PC-3 (cell line): Measurements from ENCODE around the gene YAP1. TPM values are rescaled to one million over a fixed set of nuclear protein-coding genes. Genes with fewer than 3 reads are reported as not detected.

Source experiments
- ATAC-seq: fragments of 200-7000 bp; cut with Tn5 transposase; 2 replicates; pipeline ENCODE4 v1.9.1; 2020; ENCODE audit warnings: mild to moderate bottlenecking, moderate library complexity
- BruUV-seq: library from RNA; stranded (reverse); fragments of 400-500 nt; replicated peaks from 2 replicates; lab custom pipeline; 2021; lab: Mats Ljungman, UMichigan
- CTCF ChIA-PET: fragments of 300-600 bp; sonication (Branson Sonifier 250); formaldehyde crosslinking; loops from one replicate; lab custom pipeline; 2022; ENCODE audit warnings: antibody characterized with exemption; lab: Charles Lee
- POLR2A ChIA-PET: fragments of 300-600 bp; sonication (Branson Sonifier 250); formaldehyde crosslinking; loops from one replicate; lab custom pipeline; 2022; ENCODE audit warnings: antibody characterized with exemption; ENCODE audit not compliant: unreplicated experiment; lab: Charles Lee
- DNase-seq: peaks from one replicate; pipeline ENCODE4 v3.0.0-alpha.2; 2015
- H2AFZ ChIP-seq: fragments of 300-600 bp; sonication (generic); 2 replicates; pipeline ENCODE4 v1.6.0; 2016; ENCODE audit warnings: antibody characterized with exemption, low read length
- H3F3A ChIP-seq: fragments of 300-600 bp; sonication (generic); one replicate; pipeline ENCODE4 v1.6.0; 2017; ENCODE audit warnings: antibody characterized with exemption, low read length, control low read depth, mild to moderate bottlenecking; ENCODE audit not compliant: unreplicated experiment
- H3K27ac ChIP-seq: fragments of 300-600 bp; sonication (generic); 2 replicates; pipeline ENCODE4 v1.5.1; 2016; ENCODE audit warnings: mild to moderate bottlenecking, low read length
- H3K27me3 ChIP-seq: fragments of 300-600 bp; sonication (generic); 2 replicates; pipeline ENCODE4 v1.6.1; 2016; ENCODE audit warnings: low read length, mixed read lengths
- H3K36me3 ChIP-seq: fragments of 300-600 bp; sonication (generic); 2 replicates; pipeline ENCODE4 v1.6.1; 2016; ENCODE audit warnings: low read depth, mixed run types, low read length, mixed read lengths
- H3K4me1 ChIP-seq: fragments of 300-600 bp; sonication (generic); 2 replicates; pipeline ENCODE4 v1.5.1; 2016; ENCODE audit warnings: low read length; ENCODE audit not compliant: insufficient read depth
- H3K4me2 ChIP-seq: fragments of 300-600 bp; sonication (generic); 2 replicates; pipeline ENCODE4 v1.6.0; 2016; ENCODE audit warnings: low read length
- H3K4me3 ChIP-seq: fragments of 300-600 bp; sonication (generic); 2 replicates; pipeline ENCODE4 v1.5.1; 2016; ENCODE audit warnings: mild to moderate bottlenecking, low read length, mixed read lengths
- H3K79me2 ChIP-seq: fragments of 300-600 bp; sonication (generic); 2 replicates; pipeline ENCODE4 v1.6.1; 2017; ENCODE audit warnings: low read length, mixed read lengths
- H3K9ac ChIP-seq: fragments of 300-600 bp; sonication (generic); 2 replicates; pipeline ENCODE4 v1.6.0; 2016; ENCODE audit warnings: mild to moderate bottlenecking, low read length
- H3K9me2 ChIP-seq: fragments of 300-600 bp; sonication (generic); replicated peaks from 2 replicates; pipeline ENCODE4 v1.6.1; 2016; ENCODE audit warnings: mixed run types, low read length, mixed read lengths
- H3K9me3 ChIP-seq: fragments of 300-600 bp; sonication (generic); 2 replicates; pipeline ENCODE4 v1.6.1; 2016; ENCODE audit warnings: low read length, mixed read lengths
- H4K20me1 ChIP-seq: fragments of 300-600 bp; sonication (generic); 2 replicates; pipeline ENCODE4 v1.6.1; 2016; ENCODE audit warnings: low read length, mixed read lengths
- CTCF ChIP-seq: fragments of 300-600 bp; sonication (generic); conservative IDR thresholded peaks from 2 replicates; pipeline ENCODE4 v1.5.1; 2017; ENCODE audit warnings: antibody characterized with exemption, low read depth, mild to moderate bottlenecking, low read length
- EZH2 ChIP-seq: fragments of 300-600 bp; sonication (generic); IDR thresholded peaks from one replicate; pipeline ENCODE4 v1.6.1; 2017; ENCODE audit warnings: antibody characterized with exemption, mild to moderate bottlenecking, low read length; ENCODE audit not compliant: unreplicated experiment
- EZH2phosphoT487 ChIP-seq: fragments of 300-600 bp; sonication (generic); IDR thresholded peaks from 2 replicates; pipeline ENCODE4 v1.6.1; 2018; ENCODE audit warnings: mild to moderate bottlenecking, antibody characterized with exemption, low read length, borderline replicate concordance
- intact Hi-C: fragments of 100-400 bp; cut with micrococcal nuclease; formaldehyde crosslinking; loops from 2 replicates; pipeline ENCODE4 v1.9.0; 2023
- total RNA-seq: library from RNA; depleted of rRNA; stranded (reverse); fragments of >200 nt; gene quantifications from 2 replicates; pipeline ENCODE4 v1.2.3, GENCODE V29; 2014

YAP1 gene
- total RNA-seq, 1 experiment from 2014 or later = 104 TPM

DNA sequence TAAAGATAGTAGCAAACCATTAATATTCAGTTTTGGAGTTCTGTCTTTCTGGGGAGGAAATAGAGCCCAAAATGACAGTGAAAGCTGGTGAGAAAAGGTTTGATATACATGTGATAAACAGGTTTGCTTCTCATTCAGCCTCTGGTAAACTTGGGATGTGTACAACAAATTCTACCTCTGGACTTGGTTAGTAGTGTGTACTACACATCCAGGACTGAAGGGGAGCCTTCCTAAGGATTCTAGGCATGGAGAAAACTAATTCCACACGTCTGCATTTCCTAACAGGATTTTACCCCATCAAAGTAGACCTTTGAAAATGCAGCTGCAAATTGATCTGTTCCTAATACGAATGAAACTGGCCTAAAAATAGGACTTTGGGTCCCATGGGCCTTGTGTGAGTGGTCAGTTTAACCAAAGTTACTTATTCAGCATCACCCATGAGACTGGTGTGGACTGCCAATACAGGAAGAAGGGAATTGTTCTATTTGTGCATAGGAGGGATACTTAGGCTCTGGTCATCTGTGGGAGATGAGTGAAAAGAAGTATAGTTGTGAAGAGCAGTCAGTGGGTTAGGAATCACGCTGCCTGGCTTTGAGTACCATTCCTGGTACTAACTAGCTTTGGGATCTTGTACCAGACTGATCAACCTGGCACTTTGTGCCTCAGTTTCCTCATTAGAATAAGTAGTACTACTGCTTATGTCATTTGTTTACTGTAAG is 74.2 kb downstream of the YAP1 start:
- Histone ChIP-seq H3K36me3 (peaks cover 23% of the 10 kb centered on the region; the same call in 1 of the 2 replicates), H3K4me1 (peaks cover 2% of the 10 kb centered on the region), H4K20me1 (no peaks in the 10 kb centered on the region), H2AFZ (no peak overlapping the region), H3K27ac (no peak overlapping the region), H3K27me3 (no peaks in the 10 kb centered on the region), H3K9me2 (no peaks in the 10 kb centered on the region), H3F3A (no peaks in the 10 kb centered on the region), H3K79me2 (peaks cover 23% of the 10 kb centered on the region), H3K9ac (no peak overlapping the region), H3K9me3 (no peaks in the 10 kb centered on the region), H3K4me3 (no peak overlapping the region), H3K4me2 (no peak overlapping the region)
- ChIA-PET POLR2A (no interaction called here), CTCF (no interaction called here)
- intact Hi-C loops = no loop called here
- ATAC-seq (0 out of 2 replicates have a peak, but pooled peaks have one; percentile 22), DNase-seq (no peak)
- BruUV-seq = no TSS peak
- TF ChIP-seq EZH2 (no peak), EZH2phosphoT487 (no peak), CTCF (no peak)

- Histone ChIP-seq H3K79me2 (peaks cover 10% of the 10 kb centered on the region; the same call in 1 of the 2 replicates), H3F3A (no peaks in the 10 kb centered on the region), H3K4me2 (no peak overlapping the region), H3K9me3 (no peaks in the 10 kb centered on the region), H3K27ac (no peak overlapping the region), H3K4me1 (no peaks in the 10 kb centered on the region), H3K27me3 (no peaks in the 10 kb centered on the region), H2AFZ (no peak overlapping the region), H3K4me3 (no peak overlapping the region), H3K9me2 (no peaks in the 10 kb centered on the region), H4K20me1 (no peaks in the 10 kb centered on the region), H3K36me3 (peaks cover 17% of the 10 kb centered on the region; the same call in 1 of the 2 replicates), H3K9ac (no peak overlapping the region)
- ChIA-PET POLR2A (interaction anchor here (1.1 kb wide), 1 partner anchor 48 kb away, joined by 6 read pairs; no protein-coding TSS in a partner anchor), CTCF (no interaction called here)
- DNase-seq (no peak), ATAC-seq (no peak)
- no peak for TF ChIP-seq CTCF
- intact Hi-C loops = loop anchor here (5.0 kb wide), 1 partner anchor 41 kb away; no protein-coding TSS in a partner anchor
- BruUV-seq = no TSS peak
Measured at GRCh38 chr11:102186551-102187191, 76.4 kb downstream of the YAP1 start.
